Measurements from ENCODE around the gene RPTOR.

Gene RPTOR

DNA sequence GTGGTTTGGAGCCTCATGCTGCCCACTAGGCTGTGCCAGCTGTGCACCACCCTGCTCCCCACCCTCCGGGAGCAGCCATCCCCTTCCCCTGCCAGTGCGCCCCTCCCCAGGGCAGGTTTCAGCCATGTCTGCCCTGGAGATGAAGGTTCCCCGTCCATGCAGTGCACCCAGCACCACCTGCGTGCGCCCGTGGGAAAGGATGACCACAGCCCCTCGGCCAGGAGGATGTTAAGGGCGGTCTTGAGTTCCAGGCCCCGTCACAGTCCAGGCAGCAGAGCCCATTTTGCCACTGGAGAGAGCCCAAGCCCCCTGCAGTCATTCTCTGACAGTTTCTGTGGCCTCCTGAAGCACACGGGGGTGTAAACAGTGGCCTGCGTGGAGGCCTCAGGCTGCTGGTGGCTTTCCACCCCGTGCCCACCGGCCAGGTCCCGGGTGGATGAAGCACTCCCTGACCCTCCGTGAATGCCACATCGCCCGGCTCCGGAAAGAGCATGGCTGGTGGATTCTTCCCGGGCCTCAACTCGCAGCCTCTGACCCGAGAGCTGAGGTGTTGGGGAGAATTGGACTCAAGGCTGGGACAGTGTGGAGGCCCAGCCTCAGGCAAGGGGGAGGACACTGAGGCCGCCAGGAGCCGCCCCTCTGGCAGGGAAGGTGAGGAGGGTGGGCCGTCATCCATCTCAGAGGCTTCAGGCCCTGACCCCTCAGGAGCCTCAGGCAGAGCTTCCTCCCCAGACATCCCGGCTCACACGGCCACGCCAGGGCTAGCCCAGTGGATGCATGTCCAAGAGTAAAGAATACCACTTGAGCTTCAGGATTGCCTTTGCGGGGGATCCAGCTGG lies 377.3 kb downstream of the RPTOR start:
- Mint-ChIP-seq H3K27ac (no peak overlapping the region), H3K4me3 (no peak overlapping the region), H3K9me3 (no peaks in the 10 kb centered on the region), H3K4me1 (ENCODE audit: low read depth) (no peaks in the 10 kb centered on the region), H3K27me3 (no peaks in the 10 kb centered on the region), H3K36me3 (ENCODE audit: low read depth) (peaks cover 94% of the 10 kb centered on the region)
- intact Hi-C loops (cut with micrococcal nuclease), result no loop called here

DNA sequence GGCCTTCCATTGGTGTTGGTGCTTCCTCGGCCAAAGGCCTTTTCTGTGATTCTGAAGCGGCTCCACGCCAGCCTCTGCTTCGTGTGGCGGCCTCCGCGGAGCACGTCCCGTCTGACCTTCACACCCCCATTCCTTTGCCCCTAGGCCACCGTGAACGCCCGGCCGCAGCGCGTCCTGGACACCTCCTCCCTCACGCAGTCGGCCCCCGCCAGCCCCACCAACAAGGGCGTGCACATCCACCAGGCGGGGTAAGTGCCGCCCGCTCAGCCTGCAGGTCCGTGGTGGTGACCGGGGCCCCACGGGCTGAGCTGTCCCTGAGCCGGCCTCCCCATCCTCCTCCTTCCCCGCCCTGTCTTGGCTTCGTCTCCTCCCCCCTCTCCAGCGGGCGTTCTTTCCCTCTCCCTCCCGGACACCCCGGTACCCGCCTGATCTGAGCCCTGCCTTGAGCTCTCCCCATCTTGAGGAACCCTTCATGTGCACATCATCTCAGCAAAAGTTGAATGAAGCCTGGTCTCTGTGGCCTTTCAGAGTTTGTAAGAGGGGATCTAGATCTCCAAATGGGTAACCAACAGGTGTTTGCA lies 378.0 kb downstream of the RPTOR start:
- Mint-ChIP-seq H3K9me3 (no peaks in the 10 kb centered on the region), H3K27ac (no peak overlapping the region), H3K27me3 (no peaks in the 10 kb centered on the region), H3K4me3 (no peak overlapping the region), H3K36me3 (ENCODE audit: low read depth) (peaks cover 93% of the 10 kb centered on the region), H3K4me1 (ENCODE audit: low read depth) (peaks cover 5% of the 10 kb centered on the region)
- intact Hi-C loops (cut with micrococcal nuclease), result no loop called here

DNA sequence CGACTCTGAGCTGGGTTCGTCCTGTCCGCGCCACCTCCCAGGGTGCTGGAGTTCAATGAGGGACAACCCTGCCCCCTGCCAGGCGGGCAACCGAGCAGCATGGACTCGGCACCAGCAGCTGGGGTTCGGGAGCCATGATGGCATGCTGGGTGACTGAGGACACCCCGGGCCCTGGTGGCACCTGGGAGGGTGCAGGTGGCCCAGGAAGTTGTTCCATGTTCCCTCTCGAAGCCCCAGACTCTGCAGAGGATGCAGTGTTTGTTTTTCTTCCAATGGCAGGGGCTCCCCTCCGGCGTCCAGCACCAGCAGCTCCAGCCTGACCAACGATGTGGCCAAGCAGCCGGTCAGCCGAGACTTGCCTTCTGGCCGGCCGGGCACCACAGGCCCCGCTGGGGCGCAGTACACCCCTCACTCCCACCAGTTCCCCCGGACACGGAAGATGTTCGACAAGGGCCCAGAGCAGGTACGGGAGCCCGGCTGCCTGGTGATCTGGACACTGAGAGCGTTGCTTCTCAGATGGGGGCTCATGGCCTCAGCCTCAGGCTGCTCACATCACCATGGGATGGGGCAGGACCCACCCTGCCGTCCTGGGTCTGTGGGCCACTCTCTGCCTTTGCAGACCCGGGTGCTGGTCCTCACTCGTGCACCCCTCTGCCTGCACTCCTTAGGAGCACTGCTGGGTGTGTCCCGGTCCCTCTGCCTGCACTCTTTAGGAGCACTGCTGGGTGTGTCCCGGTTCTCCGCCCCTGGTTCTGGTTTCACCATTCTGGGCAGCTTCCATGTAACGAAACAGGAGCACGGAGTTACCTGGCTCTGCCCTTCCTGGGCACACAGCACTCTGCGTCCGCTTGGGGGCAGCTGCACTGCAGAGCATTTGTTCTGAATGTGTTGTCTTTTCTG lies 378.8 kb downstream of the RPTOR start:
- H3K4me3 Mint-ChIP-seq, result no peak overlapping the region
- H3K9me3 Mint-ChIP-seq, result no peaks in the 10 kb centered on the region
- peaks cover 93% of the 10 kb centered on the region for H3K36me3 Mint-ChIP-seq (ENCODE audit: low read depth)
- H3K4me1 Mint-ChIP-seq (ENCODE audit: low read depth), result peaks cover 7% of the 10 kb centered on the region
- H3K27ac Mint-ChIP-seq, result peak overlapping the region; percentile 33
- no peaks in the 10 kb centered on the region for H3K27me3 Mint-ChIP-seq
- intact Hi-C loops (cut with micrococcal nuclease), result no loop called here

- Mint-ChIP-seq H3K36me3 (ENCODE audit: low read depth) (peaks cover 88% of the 10 kb centered on the region), H3K4me1 (ENCODE audit: low read depth) (peaks cover 7% of the 10 kb centered on the region), H3K9me3 (no peaks in the 10 kb centered on the region), H3K27me3 (no peaks in the 10 kb centered on the region), H3K4me3 (no peak overlapping the region), H3K27ac (peak overlapping the region; percentile 33)
- intact Hi-C loops (cut with micrococcal nuclease), result no loop called here
These were observed 379.6 kb downstream of the RPTOR start for GRCh38 chr17:80924111-80924806.

DNA sequence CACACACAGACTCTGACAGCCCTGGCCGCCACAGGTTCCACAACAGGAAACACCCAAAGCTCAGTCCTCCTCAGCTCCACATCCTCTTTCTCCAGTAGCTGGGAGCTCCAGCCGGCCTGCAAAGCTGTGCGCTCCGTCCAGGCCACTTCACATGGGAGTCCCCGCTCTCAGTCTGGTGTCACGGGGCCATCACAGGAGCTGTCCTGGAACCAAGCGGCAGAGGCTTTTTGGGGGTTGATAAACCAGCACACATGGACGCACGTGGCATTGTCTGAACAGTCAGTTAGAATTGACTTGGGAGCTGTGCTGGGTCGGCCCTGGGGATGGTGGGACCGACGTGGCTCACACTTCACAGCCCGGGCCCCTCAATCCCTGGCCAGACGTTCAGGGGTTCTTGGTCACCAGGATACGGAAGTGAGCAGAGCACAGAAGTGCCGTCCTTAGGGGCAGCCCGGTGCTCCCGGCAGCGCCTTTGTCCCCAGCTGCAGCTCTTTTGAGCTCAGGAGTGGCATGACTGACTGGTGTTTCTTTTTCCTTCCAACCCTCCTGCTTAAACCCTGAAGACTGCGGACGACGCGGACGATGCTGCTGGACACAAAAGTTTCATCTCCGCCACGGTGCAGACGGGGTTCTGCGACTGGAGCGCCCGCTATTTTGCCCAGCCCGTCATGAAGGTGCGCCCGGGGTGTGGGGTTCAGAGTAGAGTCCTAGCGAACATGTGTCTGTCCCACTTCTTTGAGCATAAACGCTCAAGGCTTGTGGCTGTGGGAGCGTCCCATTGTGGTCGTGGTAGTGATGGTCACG lies 380.4 kb downstream of the RPTOR start:
- intact Hi-C loops (cut with micrococcal nuclease), result no loop called here
- Mint-ChIP-seq H3K4me1 (ENCODE audit: low read depth) (peaks cover 7% of the 10 kb centered on the region), H3K27me3 (no peaks in the 10 kb centered on the region), H3K27ac (peak overlapping the region; percentile 33), H3K9me3 (no peaks in the 10 kb centered on the region), H3K36me3 (ENCODE audit: low read depth) (peaks cover 86% of the 10 kb centered on the region), H3K4me3 (no peak overlapping the region)

GRCh38 chr17:80925688-80926335 lies 381.2 kb downstream of the RPTOR start:
- Mint-ChIP-seq H3K4me1 (ENCODE audit: low read depth) (peaks cover 7% of the 10 kb centered on the region), H3K27me3 (no peaks in the 10 kb centered on the region), H3K4me3 (no peak overlapping the region), H3K36me3 (ENCODE audit: low read depth) (peaks cover 89% of the 10 kb centered on the region), H3K9me3 (no peaks in the 10 kb centered on the region), H3K27ac (no peak overlapping the region)
- intact Hi-C loops (cut with micrococcal nuclease), result no loop called here

- intact Hi-C loops (cut with micrococcal nuclease), result no loop called here
- Mint-ChIP-seq H3K4me1 (ENCODE audit: low read depth) (peaks cover 7% of the 10 kb centered on the region), H3K9me3 (no peaks in the 10 kb centered on the region), H3K36me3 (ENCODE audit: low read depth) (peaks cover 91% of the 10 kb centered on the region), H3K4me3 (no peak overlapping the region), H3K27ac (no peak overlapping the region), H3K27me3 (no peaks in the 10 kb centered on the region)
These were observed 382.1 kb downstream of the RPTOR start for GRCh38 chr17:80926591-80927250.

DNA sequence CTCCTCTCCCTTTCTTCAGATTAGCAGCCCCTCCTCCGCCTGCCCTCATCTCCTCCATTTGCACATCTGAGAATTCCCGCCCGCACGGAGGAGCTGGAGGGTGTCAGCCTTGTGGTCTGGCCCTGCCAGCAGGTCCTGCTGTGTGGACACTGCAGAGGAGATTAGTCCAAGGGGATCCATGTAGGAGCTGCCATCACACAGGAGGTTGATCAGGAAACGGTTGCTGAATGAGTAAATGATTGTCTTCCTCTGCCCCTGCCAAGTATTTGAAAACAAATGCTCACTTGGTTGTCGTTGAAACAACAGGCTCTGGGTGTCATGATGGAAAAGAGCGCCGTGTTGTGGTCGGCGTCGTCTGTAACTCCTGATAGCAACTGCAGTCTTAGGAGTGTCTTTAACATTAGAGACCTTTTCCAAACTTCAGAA lies 383.2 kb downstream of the RPTOR start:
- Mint-ChIP-seq H3K9me3 (no peaks in the 10 kb centered on the region), H3K27ac (peak overlapping the region; percentile 58), H3K4me1 (ENCODE audit: low read depth) (peaks cover 7% of the 10 kb centered on the region), H3K36me3 (ENCODE audit: low read depth) (peaks cover 81% of the 10 kb centered on the region), H3K27me3 (no peaks in the 10 kb centered on the region), H3K4me3 (no peak overlapping the region)
- intact Hi-C loops (cut with micrococcal nuclease), result no loop called here

- Mint-ChIP-seq H3K27ac (no peak overlapping the region), H3K27me3 (no peaks in the 10 kb centered on the region), H3K4me3 (no peak overlapping the region), H3K4me1 (ENCODE audit: low read depth) (peaks cover 7% of the 10 kb centered on the region), H3K36me3 (ENCODE audit: low read depth) (peaks cover 64% of the 10 kb centered on the region), H3K9me3 (no peaks in the 10 kb centered on the region)
- intact Hi-C loops (cut with micrococcal nuclease), result no loop called here
These were observed 384.8 kb downstream of the RPTOR start for GRCh38 chr17:80929449-80929848.

DNA sequence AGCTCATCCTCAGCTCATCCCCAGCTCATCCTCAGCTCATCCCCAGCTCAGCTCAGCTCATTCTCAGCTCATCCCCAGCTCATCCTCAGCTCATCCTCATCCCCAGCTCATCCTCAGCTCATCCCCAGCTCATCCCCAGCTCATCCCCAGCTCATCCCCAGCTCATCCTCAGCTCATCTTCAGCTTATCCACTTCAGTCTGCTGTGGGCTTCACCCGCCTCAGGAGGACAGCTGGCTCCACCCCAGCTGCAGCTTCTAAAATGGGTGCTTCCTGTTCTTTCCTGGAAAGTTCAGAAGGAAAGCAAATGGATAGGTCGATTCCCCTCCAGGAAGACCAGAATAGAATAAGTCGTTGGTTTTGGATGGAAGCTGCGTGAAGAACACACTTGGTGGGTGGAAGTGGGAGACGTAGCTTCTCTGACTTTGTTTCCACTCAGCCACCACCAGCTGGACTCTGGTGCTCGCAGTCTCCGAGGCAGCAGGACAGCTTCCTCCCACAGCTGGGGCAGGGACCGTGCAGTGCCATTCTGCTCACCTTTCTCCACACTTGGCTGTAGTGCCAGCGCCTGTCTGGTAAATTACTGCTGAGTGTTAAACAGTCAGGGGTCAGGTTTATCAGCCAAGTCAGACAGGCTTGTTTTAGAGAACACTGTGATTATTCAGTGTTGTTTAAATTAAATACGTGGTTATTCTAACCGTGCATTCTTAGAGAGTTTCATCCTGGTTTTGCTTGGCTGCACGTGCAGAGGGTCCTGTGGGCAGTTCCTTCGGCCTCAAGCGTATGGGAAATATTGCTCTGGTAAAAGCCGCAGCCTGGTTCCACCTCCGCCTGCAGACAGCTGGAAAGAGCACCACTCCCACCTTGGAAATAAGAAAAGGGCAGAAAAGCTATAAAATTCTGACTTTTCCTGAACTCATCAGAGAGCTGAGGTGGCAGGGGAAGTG lies 386.0 kb downstream of the RPTOR start:
- Mint-ChIP-seq H3K36me3 (ENCODE audit: low read depth) (peaks cover 53% of the 10 kb centered on the region), H3K9me3 (no peaks in the 10 kb centered on the region), H3K27me3 (no peaks in the 10 kb centered on the region), H3K4me1 (ENCODE audit: low read depth) (peaks cover 12% of the 10 kb centered on the region), H3K27ac (no peak overlapping the region), H3K4me3 (no peak overlapping the region)
- intact Hi-C loops (cut with micrococcal nuclease), result no loop called here

DNA sequence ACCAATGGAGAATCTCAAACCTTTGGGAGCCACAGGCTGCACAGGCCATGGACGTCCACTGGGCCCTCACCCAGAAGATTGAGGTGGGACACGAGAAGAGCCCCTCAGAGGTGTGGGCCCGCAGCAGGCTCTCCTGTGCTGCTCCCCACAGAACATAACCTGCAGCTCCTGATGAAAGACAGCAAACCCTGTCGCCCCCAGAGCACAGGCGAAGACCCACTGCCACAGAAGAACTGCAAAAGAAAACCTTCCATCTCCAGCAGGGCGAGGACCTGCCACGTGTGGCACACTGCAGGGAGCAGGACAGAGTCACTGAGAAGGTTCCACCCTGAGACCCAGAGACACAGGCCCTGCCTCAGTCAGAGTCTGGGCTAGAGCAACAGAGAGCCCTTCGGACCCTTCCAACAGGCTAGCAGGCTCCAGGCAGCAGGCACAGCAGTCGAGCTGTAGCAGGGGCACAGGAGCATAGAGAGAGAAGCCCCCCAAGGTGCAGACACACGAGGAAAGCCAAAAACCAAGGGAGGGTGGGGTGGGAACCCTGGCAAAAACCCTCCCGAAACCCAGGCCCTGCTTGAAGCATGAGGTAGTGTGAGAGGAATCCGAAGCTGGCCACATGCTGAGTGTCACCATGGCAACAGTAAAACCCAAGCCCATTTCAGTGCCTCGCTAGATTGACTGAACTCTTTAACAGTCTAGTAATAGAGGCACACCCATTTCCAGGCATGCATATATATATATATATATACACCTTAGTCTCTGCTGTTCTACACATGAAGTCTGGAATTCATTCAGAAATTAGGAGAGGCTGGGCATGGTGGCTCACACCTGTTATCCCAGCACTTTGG lies 387.0 kb downstream of the RPTOR start:
- Mint-ChIP-seq H3K4me3 (no peak overlapping the region), H3K36me3 (ENCODE audit: low read depth) (peaks cover 42% of the 10 kb centered on the region), H3K4me1 (ENCODE audit: low read depth) (peaks cover 15% of the 10 kb centered on the region), H3K27me3 (no peaks in the 10 kb centered on the region), H3K27ac (no peak overlapping the region), H3K9me3 (no peaks in the 10 kb centered on the region)
- intact Hi-C loops (cut with micrococcal nuclease), result no loop called here
